Hematopoietic multipotent progenitor cell treated with erythropoietin and hydrocortisone succinate and interleukin-3 and kit ligand, for 8 days (in vitro differentiated cells): Measurements from ENCODE around the gene NR1H3.
"Not testable (repeated sequence)": the region's sequence is repeated elsewhere in the genome, so short reads cannot be mapped to it uniquely, and the experiment has no call there.

Experiments used
- DNase-seq: peaks from one replicate; pipeline ENCODE4 v3.0.0-alpha.2; 2015

Gene NR1H3

DNA sequence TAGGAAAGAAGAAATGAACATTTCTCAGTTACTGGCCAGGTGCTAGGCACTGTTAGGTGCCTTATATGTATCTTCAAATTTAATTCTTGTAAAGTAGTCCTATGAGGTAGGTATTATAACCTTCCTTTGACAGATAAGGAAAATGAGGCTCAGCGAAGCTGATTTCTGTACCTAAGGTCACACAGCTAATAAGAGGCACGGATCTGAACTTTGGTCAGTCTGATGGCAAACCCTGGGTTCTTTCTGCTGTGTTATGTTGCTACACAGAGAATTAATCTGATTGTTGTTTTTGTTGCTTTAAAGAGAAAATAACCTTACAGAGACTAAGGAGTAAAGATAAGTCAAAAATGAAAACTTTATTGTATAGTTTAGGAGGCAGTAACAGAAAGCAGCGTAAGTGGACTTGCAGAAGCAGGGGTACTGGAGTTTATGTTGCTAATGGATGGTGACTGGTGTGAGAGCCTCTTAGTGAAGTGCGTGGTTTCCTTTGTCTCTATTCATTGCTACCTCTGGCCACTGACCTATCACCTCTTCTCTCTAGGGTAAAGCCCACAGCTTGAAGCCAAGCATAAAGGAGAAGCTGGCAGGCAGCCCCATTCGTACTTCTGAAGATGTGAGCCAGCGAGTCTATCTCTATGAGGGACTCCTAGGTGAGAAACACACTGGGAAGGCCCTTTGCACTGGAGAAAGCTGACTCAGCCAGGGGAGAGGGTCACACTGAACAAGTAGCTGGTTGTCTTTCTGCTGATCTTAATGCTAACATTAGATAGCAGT, 50.4 kb downstream of the NR1H3 start:
- no peak for DNase-seq

DNA sequence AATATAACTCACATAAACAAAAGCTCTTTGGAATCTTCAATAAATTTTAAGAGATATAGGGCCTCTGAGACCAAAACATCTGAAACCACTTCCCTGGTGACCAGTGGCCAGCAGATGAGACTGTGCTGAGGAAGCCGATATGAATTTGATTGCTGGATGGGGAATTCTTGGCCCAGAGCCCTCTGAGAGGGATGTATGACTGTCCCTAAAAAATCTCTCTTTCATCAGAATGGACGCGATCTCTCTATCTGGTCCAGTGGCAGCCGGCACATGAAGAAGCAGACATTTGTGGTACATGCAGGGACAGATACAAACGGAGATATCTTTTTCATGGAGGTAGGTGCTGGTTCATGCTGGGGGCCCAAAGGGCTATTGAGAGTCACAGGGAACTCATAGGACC, 57.2 kb downstream of the NR1H3 start:
- DNase-seq, result no peak

DNA sequence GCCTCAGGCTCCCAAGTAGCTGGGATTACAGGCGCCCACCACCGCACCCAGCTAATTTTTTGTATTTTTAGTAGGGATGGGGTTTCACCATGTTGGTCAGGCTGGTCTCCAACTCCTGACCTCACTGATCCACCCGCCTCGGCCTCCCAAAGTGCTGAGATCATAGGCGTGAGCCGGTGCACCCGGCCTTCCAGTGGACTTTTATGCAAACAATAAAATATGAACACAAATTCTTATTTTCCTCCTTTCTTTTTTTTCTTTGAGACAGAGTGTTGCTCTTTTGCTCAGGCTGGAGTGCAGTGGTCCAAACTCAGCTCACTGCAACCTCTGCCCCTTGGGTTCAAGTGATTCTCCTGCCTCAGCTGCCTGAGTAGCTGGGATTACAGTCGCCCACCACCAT, 58.7 kb downstream of the NR1H3 start:
- not testable (repeated sequence) for DNase-seq

DNA sequence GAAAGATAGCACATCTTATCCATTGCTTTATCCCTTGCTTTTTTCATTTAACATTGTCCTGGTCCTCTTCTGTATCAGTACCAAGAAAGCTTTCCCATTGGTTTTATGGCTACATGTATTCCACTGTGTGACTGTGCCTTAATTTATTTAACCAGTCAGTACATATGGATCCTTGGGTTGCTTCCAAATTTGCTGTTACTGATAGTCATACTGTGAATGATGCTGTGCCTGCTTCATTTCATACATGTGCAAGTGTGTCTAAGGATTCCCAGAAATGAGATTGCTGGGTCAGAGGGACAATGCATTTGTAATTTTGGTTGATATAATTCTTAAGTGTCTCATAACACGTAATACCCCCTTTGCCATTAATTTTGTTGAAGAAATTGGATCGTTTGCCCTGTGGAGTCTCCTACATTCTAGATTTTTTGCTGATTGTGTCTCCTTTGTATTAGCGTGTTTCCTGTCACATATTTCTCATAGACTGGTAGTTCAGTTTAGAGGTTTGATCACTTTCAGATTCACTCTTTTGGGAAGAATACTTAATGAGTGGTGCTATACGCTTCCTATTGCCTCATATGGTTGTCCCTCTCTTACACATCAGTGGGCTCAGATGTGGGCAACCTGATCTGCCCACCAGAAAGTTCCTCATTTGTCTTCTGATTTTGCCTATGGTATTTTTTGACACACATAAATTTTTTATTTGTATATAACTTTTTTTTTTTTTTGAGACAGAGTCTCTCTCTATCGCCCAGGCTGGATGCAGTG, 59.5 kb downstream of the NR1H3 start:
- no peak for DNase-seq

DNA sequence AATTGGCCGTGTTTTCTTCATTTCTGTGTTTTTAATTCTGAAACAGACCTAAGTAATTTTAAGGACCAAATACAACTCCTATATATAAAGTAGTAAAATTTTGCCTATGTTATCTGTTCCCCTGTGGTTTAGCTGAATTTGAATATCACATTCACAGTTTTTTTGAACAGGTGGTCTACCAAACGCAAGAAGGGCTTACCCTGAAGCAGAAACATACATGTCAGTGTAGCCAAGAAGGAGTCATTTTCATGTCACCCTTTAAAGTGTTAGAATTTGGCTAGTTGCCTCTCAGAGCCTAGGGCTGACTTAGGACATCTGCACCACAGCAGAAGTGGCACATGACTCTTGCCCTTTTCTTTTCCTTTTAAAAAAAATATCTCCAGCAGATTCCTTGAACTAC, 60.4 kb downstream of the NR1H3 start:
- DNase-seq, result no peak
